Hepatocyte (in vitro differentiated cells): ENCODE results near the gene SEMA4C. TPM values are rescaled to one million over a fixed set of nuclear protein-coding genes. Genes with fewer than 3 reads are reported as not detected.
"Not testable (repeated sequence)": the region's sequence is repeated elsewhere in the genome, so short reads cannot be mapped to it uniquely, and the experiment has no call there.

Experiments
- DNase-seq: peaks from one replicate; pipeline ENCODE4 v3.0.0-alpha.2; 2016; ENCODE audit warnings: low spot score
- H2AFZ ChIP-seq: fragments of 200-600 bp; sonication (generic); 2 replicates; pipeline ENCODE4 v1.6.0; 2016; ENCODE audit warnings: antibody characterized with exemption, mild to moderate bottlenecking
- H3K27ac ChIP-seq: fragments of 200-600 bp; sonication (generic); 2 replicates; pipeline ENCODE4 v1.5.1; 2016; ENCODE audit warnings: mild to moderate bottlenecking
- H3K27me3 ChIP-seq: fragments of 200-600 bp; sonication (generic); 2 replicates; pipeline ENCODE4 v1.6.1; 2016
- H3K36me3 ChIP-seq: fragments of 200-600 bp; sonication (generic); replicated peaks from 2 replicates; pipeline ENCODE4 v1.5.1; 2016; ENCODE audit warnings: low read depth; ENCODE audit not compliant: insufficient read depth
- H3K4me1 ChIP-seq: fragments of 200-600 bp; sonication (generic); 2 replicates; pipeline ENCODE4 v1.5.1; 2016; ENCODE audit warnings: mild to moderate bottlenecking, moderate library complexity; ENCODE audit not compliant: insufficient read depth
- H3K4me2 ChIP-seq: fragments of 200-600 bp; sonication (generic); 2 replicates; pipeline ENCODE4 v1.6.0; 2016
- H3K4me3 ChIP-seq: fragments of 200-600 bp; sonication (generic); 2 replicates; pipeline ENCODE4 v1.5.1; 2016; ENCODE audit warnings: mild to moderate bottlenecking
- H3K79me2 ChIP-seq: fragments of 200-600 bp; sonication (generic); 2 replicates; pipeline ENCODE4 v1.6.0; 2017; ENCODE audit warnings: mild to moderate bottlenecking
- H3K9me2 ChIP-seq: fragments of 200-600 bp; sonication (generic); replicated peaks from 2 replicates; pipeline ENCODE4 v1.6.0; 2017; ENCODE audit warnings: mild to moderate bottlenecking; ENCODE audit not compliant: insufficient read depth
- H3K9me3 ChIP-seq: fragments of 200-600 bp; sonication (generic); 2 replicates; pipeline ENCODE4 v1.5.1; 2016; ENCODE audit warnings: low read depth, mild to moderate bottlenecking
- H4K20me1 ChIP-seq: fragments of 200-600 bp; sonication (generic); 2 replicates; pipeline ENCODE4 v1.6.0; 2016; ENCODE audit warnings: mild to moderate bottlenecking; ENCODE audit not compliant: insufficient read depth, poor library complexity, severe bottlenecking
- CTCF ChIP-seq: fragments of 200-600 bp; sonication (generic); IDR thresholded peaks from 2 replicates; pipeline ENCODE4 v1.5.1; 2016; ENCODE audit warnings: antibody characterized with exemption, mild to moderate bottlenecking; ENCODE audit not compliant: poor library complexity
- EZH2 ChIP-seq: fragments of 200-600 bp; sonication (generic); IDR thresholded peaks from 2 replicates; pipeline ENCODE4 v1.6.1; 2016; ENCODE audit warnings: antibody characterized with exemption, mild to moderate bottlenecking, borderline replicate concordance
- EZH2phosphoT487 ChIP-seq: fragments of 200-600 bp; sonication (generic); IDR thresholded peaks from one replicate; pipeline ENCODE4 v1.6.1; 2018; ENCODE audit warnings: antibody characterized with exemption, mild to moderate bottlenecking, low read depth, moderate library complexity; ENCODE audit not compliant: unreplicated experiment, severe bottlenecking
- WGBS: methylation state at CpG from one replicate; pipeline ENCODE4 v1.1.6; 2016; ENCODE audit warnings: low lambda C conversion rate; ENCODE audit errors: missing lambda C conversion rate; 5-methylcytosine and 5-hydroxymethylcytosine counted together
- polyA plus RNA-seq: library from polyadenylated mRNA; unstranded; fragments of >200 nt; fragmentation: Nextera tagmentation; extraction: Ambion mirVana; gene quantifications from 2 replicates; pipeline ENCODE4 v1.2.1, GENCODE V29; 2016
- total RNA-seq: library from RNA; depleted of rRNA; stranded (reverse); fragments of >200 nt; gene quantifications from 2 replicates; pipeline ENCODE4 v1.2.3, GENCODE V29; 2014

SEMA4C gene
- total and polyA plus RNA-seq, 2 experiments from 2014 or later: 28.6 to 37.5 TPM

GRCh38 chr2:96890252-96890651, 20.4 kb upstream of the SEMA4C start:
- WGBS: 56% methylated on average over 7 of the region's 7 CpGs
- peaks cover 50% of the 10 kb centered on the region for H3K4me1 ChIP-seq

DNA sequence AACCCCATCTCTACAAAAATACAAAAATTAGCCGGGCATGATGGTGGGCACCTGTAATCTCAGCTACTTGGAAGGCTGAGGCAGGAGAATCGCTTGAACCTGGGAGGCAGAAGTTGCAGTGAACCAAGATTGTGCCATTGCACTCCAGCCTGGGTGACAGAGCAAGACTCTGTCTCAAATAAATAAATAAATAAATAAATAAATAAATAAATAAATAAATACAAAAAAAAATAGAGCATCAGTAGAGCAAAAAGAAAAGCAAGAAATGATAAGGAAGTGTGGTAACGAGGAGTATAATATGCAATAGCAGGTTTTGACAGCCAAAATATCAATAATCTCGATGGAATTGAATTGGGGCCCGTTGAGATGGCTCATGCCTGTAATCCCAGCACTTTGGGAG, 19.6 kb upstream of the SEMA4C start:
- H3K4me2 ChIP-seq, H4K20me1 ChIP-seq, H3K9me3 ChIP-seq, H3K27ac ChIP-seq, H2AFZ ChIP-seq, H3K79me2 ChIP-seq, H3K36me3 ChIP-seq, H3K27me3 ChIP-seq, H3K4me3 ChIP-seq, DNase-seq, H3K9me2 ChIP-seq: not testable (repeated sequence)
- WGBS: 95% methylated on average over 5 of the region's 5 CpGs
- H3K4me1 ChIP-seq: peaks cover 46% of the 10 kb centered on the region

More at GRCh38 chr2:96890252-96890651, 20.4 kb upstream of the SEMA4C start:
- TF ChIP-seq EZH2phosphoT487 (no peak), CTCF (no peak), EZH2 (no peak)
- Histone ChIP-seq H3K4me3 (no peak overlapping the region), H3K27ac (no peak overlapping the region), H2AFZ (no peak overlapping the region), H3K9me2 (no peaks in the 10 kb centered on the region), H3K36me3 (no peaks in the 10 kb centered on the region), H3K4me2 (no peak overlapping the region), H3K79me2 (no peaks in the 10 kb centered on the region), H3K9me3 (no peaks in the 10 kb centered on the region), H3K27me3 (no peaks in the 10 kb centered on the region), H4K20me1 (no peaks in the 10 kb centered on the region)
- no peak for DNase-seq

- no peaks in the 10 kb centered on the region for H3K9me3 ChIP-seq
- DNase-seq: peak; percentile 71
- H2AFZ ChIP-seq: no peak overlapping the region
- 49% methylated on average over 12 of the region's 12 CpGs for WGBS
- no peaks in the 10 kb centered on the region for H3K27me3 ChIP-seq
- TF ChIP-seq EZH2phosphoT487: no peak
- TF ChIP-seq CTCF: no peak
- TF ChIP-seq EZH2: no peak
- no peak overlapping the region for H3K4me3 ChIP-seq
- no peaks in the 10 kb centered on the region for H3K9me2 ChIP-seq
- no peaks in the 10 kb centered on the region for H4K20me1 ChIP-seq
- H3K4me1 ChIP-seq: peaks cover 46% of the 10 kb centered on the region
- H3K4me2 ChIP-seq: peak overlapping the region; percentile 54
- no peaks in the 10 kb centered on the region for H3K79me2 ChIP-seq
- H3K27ac ChIP-seq: peak overlapping the region; percentile 76
- no peaks in the 10 kb centered on the region for H3K36me3 ChIP-seq
Observed at GRCh38 chr2:96888072-96889011, 18.5 kb upstream of the SEMA4C start.

- Histone ChIP-seq H3K4me2 (peak overlapping the region; percentile 54), H3K4me3 (no peak overlapping the region), H3K36me3 (no peaks in the 10 kb centered on the region), H3K9me2 (no peaks in the 10 kb centered on the region), H2AFZ (peak overlapping the region; percentile 52), H3K27me3 (no peaks in the 10 kb centered on the region), H3K9me3 (no peaks in the 10 kb centered on the region), H3K79me2 (no peaks in the 10 kb centered on the region), H3K27ac (peak overlapping the region; percentile 76), H3K4me1 (peaks cover 40% of the 10 kb centered on the region), H4K20me1 (no peaks in the 10 kb centered on the region)
- WGBS: 47% methylated on average over 18 of the region's 18 CpGs
- peak; percentile 76 for DNase-seq
- no peak for TF ChIP-seq CTCF
- TF ChIP-seq EZH2phosphoT487: no peak
- no peak for TF ChIP-seq EZH2
Observed at GRCh38 chr2:96887493-96888012, 17.7 kb upstream of the SEMA4C start.
